Neural progenitor cell (in vitro differentiated cells): ENCODE data around the gene PRDM10. TPM values are rescaled to one million over a fixed set of nuclear protein-coding genes. Genes with fewer than 3 reads are reported as not detected.
"Not testable (repeated sequence)": the region's sequence is repeated elsewhere in the genome, so short reads cannot be mapped to it uniquely, and the experiment has no call there.

Experiments used
- DNase-seq: peaks from one replicate; pipeline ENCODE4 v3.0.0-alpha.2; 2016; ENCODE audit warnings: low spot score
- H2AFZ ChIP-seq: fragments of 200-600 bp; sonication (generic); replicated peaks from 2 replicates; pipeline ENCODE4 v1.6.1; 2016; ENCODE audit warnings: antibody characterized with exemption
- H3F3A ChIP-seq: fragments of 200-600 bp; sonication (generic); 2 replicates; pipeline ENCODE4 v1.6.1; 2016; ENCODE audit warnings: antibody characterized with exemption, low read depth
- H3K27ac ChIP-seq: fragments of 200-600 bp; sonication (generic); 2 replicates; pipeline ENCODE4 v1.5.1; 2016; ENCODE audit warnings: mild to moderate bottlenecking
- H3K27me3 ChIP-seq: fragments of 200-600 bp; sonication (generic); 2 replicates; pipeline ENCODE4 v1.6.1; 2016; ENCODE audit warnings: mild to moderate bottlenecking, moderate library complexity
- H3K36me3 ChIP-seq: fragments of 200-600 bp; sonication (generic); 2 replicates; pipeline ENCODE4 v1.5.1; 2016
- H3K4me1 ChIP-seq: fragments of 200-600 bp; sonication (generic); 2 replicates; pipeline ENCODE4 v1.6.1; 2016; ENCODE audit warnings: mixed run types
- H3K4me2 ChIP-seq: fragments of 200-600 bp; sonication (generic); 2 replicates; pipeline ENCODE4 v1.6.1; 2016
- H3K4me3 ChIP-seq: fragments of 200-600 bp; sonication (generic); 2 replicates; pipeline ENCODE4 v1.5.1; 2016
- H3K79me2 ChIP-seq: fragments of 200-600 bp; sonication (generic); 2 replicates; pipeline ENCODE4 v1.6.1; 2016; ENCODE audit warnings: low read depth
- H3K9ac ChIP-seq: fragments of 200-600 bp; sonication (generic); 2 replicates; pipeline ENCODE4 v1.6.1; 2016
- H3K9me3 ChIP-seq: fragments of 200-600 bp; sonication (generic); 2 replicates; pipeline ENCODE4 v1.5.1; 2016; ENCODE audit warnings: low read depth
- H4K20me1 ChIP-seq: fragments of 200-600 bp; sonication (generic); 2 replicates; pipeline ENCODE4 v1.6.1; 2016; ENCODE audit warnings: low read depth
- H3K27ac Mint-ChIP-seq: 3 replicates; pipeline ENCODE4 v1.8.0; 2021; ENCODE audit warnings: mixed read lengths
- H3K27me3 Mint-ChIP-seq: 2 replicates; pipeline ENCODE4 v1.8.0; 2022; ENCODE audit warnings: low read depth, mild to moderate bottlenecking, inconsistent platforms, moderate library complexity, mixed read lengths; ENCODE audit not compliant: insufficient read depth
- H3K36me3 Mint-ChIP-seq: 3 replicates; pipeline ENCODE4 v1.8.0; 2021; ENCODE audit warnings: mixed read lengths
- H3K4me1 Mint-ChIP-seq: 3 replicates; pipeline ENCODE4 v1.8.0; 2021; ENCODE audit warnings: mixed read lengths
- H3K4me3 Mint-ChIP-seq: 3 replicates; pipeline ENCODE4 v1.8.0; 2021; ENCODE audit warnings: mild to moderate bottlenecking, moderate library complexity, mixed read lengths
- H3K9me3 Mint-ChIP-seq: 3 replicates; pipeline ENCODE4 v1.8.0; 2020; ENCODE audit warnings: mixed read lengths
- EZH2 ChIP-seq: fragments of 200-600 bp; sonication (generic); IDR thresholded peaks from 2 replicates; pipeline ENCODE4 v1.6.1; 2017; ENCODE audit warnings: antibody characterized with exemption, mild to moderate bottlenecking, moderate library complexity
- EZH2phosphoT487 ChIP-seq: fragments of 200-600 bp; sonication (generic); IDR thresholded peaks from 2 replicates; pipeline ENCODE4 v1.6.1; 2017; ENCODE audit warnings: antibody characterized with exemption
- total RNA-seq: library from RNA; depleted of rRNA; stranded (reverse); fragments of >200 nt; gene quantifications from 2 replicates; pipeline ENCODE4 v1.2.3, GENCODE V29; 2015; ENCODE audit warnings: low replicate concordance
- TF ChIP-seq, protein P1 (sequence below): fragments of 200-600 bp; sonication (generic); IDR thresholded peaks from 2 replicates; pipeline ENCODE4 v1.5.1; 2017; ENCODE audit warnings: antibody characterized with exemption, mild to moderate bottlenecking

Gene PRDM10
- total RNA-seq, 1 donor from 2014 or later, result 16.3 TPM

DNA sequence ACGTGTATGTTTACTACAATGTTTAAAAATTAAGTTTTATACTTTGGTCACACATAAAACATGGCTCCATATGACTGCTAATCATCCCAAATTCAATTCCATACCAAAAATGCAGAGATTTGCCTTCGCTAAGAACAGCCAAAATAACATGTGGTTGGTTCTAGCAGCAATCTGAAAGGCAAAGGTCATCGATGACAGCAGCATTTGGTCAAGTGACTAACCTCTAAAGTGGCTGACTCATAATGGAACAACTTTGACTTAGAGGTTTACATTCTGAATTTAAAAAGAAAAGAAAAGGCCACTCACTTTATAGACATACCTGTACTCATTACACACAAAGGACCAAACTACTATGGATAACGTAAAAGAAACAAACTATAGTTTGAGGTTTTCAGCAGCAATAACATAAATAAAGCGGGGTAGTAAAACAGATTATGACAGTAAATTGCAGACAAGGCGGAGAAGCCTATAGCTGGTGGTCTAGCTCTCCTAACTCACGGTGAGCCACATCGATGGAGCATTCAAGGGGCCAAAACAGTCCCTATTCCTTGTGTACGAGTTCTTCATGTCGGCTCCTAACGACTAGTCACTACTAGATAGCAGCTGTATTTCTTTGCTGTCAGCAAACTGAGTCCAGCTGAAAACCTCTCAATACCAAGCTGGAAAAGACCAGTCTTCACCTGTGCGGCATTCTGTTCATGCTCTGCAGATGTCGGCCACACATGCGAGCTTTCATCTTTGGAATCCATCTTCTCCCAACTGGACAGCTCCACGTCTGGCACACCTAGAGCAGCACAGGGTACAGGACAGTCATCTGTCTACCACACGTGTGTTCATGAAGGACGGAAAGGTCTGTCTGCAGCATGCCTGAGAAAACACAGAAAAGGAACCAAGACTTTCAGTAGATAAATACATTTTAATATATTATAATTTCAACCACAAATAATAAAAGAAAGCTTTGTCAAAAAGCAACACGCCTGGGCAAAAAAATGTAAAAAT is 42.1 kb downstream of the PRDM10 start:
- Histone ChIP-seq H3K9ac (no peak overlapping the region), H3K36me3 (no peaks in the 10 kb centered on the region), H3K4me2 (no peak overlapping the region), H3K9me3 (no peaks in the 10 kb centered on the region), H3K27me3 (no peaks in the 10 kb centered on the region), H3K27ac (no peak overlapping the region), H3K4me1 (no peaks in the 10 kb centered on the region), H4K20me1 (peaks cover 5% of the 10 kb centered on the region), H3F3A (no peaks in the 10 kb centered on the region), H3K4me3 (no peak overlapping the region), H3K79me2 (no peaks in the 10 kb centered on the region), H2AFZ (no peak overlapping the region)
- Mint-ChIP-seq H3K27me3 (peaks cover 2% of the 10 kb centered on the region), H3K36me3 (peaks cover 5% of the 10 kb centered on the region), H3K27ac (no peak overlapping the region), H3K4me3 (no peak overlapping the region), H3K9me3 (no peaks in the 10 kb centered on the region), H3K4me1 (no peaks in the 10 kb centered on the region)
- DNase-seq, result no peak
- TF ChIP-seq EZH2 (no peak), EZH2phosphoT487 (no peak)
- TF ChIP-seq, protein P1, sequence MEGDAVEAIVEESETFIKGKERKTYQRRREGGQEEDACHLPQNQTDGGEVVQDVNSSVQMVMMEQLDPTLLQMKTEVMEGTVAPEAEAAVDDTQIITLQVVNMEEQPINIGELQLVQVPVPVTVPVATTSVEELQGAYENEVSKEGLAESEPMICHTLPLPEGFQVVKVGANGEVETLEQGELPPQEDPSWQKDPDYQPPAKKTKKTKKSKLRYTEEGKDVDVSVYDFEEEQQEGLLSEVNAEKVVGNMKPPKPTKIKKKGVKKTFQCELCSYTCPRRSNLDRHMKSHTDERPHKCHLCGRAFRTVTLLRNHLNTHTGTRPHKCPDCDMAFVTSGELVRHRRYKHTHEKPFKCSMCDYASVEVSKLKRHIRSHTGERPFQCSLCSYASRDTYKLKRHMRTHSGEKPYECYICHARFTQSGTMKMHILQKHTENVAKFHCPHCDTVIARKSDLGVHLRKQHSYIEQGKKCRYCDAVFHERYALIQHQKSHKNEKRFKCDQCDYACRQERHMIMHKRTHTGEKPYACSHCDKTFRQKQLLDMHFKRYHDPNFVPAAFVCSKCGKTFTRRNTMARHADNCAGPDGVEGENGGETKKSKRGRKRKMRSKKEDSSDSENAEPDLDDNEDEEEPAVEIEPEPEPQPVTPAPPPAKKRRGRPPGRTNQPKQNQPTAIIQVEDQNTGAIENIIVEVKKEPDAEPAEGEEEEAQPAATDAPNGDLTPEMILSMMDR, result no peak

DNA sequence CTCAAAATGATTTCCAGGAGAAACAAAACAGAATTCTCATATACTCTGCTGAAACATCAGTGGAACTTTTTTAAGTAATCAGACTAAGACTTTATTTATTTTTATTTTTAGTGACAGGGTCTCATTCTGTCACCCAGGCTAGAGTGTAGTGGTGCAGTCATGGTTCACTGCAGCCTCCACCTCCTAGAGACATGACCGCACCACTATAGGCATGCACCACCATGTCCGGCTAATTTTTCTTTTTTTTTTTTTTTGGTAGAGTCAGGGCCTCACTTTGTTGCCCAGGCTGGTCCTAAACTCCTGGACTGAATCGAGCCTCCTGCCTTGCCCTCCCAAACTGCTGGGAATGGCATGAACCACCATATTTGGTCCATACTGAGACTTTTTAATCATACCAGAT is 42.9 kb downstream of the PRDM10 start:
- Histone ChIP-seq H3F3A (no peaks in the 10 kb centered on the region), H3K9me3 (no peaks in the 10 kb centered on the region), H4K20me1 (peaks cover 5% of the 10 kb centered on the region), H3K27ac (no peak overlapping the region), H3K4me1 (no peaks in the 10 kb centered on the region), H3K9ac (no peak overlapping the region), H2AFZ (no peak overlapping the region), H3K4me3 (no peak overlapping the region), H3K27me3 (no peaks in the 10 kb centered on the region), H3K4me2 (no peak overlapping the region), H3K36me3 (peaks cover 2% of the 10 kb centered on the region), H3K79me2 (no peaks in the 10 kb centered on the region)
- no peak overlapping the region for H3K27ac Mint-ChIP-seq
- H3K36me3 Mint-ChIP-seq, result peaks cover 7% of the 10 kb centered on the region
- no peaks in the 10 kb centered on the region for H3K9me3 Mint-ChIP-seq
- peaks cover 2% of the 10 kb centered on the region for H3K27me3 Mint-ChIP-seq
- TF ChIP-seq, protein P1, result no peak
- no peak for TF ChIP-seq EZH2phosphoT487
- no peak for TF ChIP-seq EZH2
- H3K4me3 Mint-ChIP-seq, result no peak overlapping the region
- DNase-seq, result no peak
- H3K4me1 Mint-ChIP-seq, result no peaks in the 10 kb centered on the region

DNA sequence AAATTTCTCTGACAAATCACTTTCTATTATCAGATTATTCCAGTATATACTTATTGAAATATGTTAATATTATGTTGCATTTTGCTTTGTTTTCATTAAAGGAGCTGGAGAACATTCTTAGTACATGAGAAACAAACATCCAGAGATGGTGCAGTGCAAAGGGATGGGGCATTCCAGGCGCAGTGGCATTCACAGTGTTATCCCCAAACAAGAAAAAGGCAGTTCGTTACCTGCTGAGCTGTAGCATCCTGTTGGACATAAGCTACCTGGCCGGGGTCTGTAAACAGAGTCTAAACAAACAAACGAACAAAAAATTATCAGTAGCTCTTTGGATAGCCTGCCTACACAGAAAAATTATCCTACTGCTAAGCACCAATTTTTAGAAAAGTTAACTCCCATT is 47.4 kb downstream of the PRDM10 start:
- Histone ChIP-seq H4K20me1 (no peaks in the 10 kb centered on the region), H3K79me2 (no peaks in the 10 kb centered on the region), H3K9ac (no peak overlapping the region), H3K4me3 (no peak overlapping the region), H3K4me1 (no peaks in the 10 kb centered on the region), H3F3A (no peaks in the 10 kb centered on the region), H3K27me3 (no peaks in the 10 kb centered on the region), H3K36me3 (peaks cover 7% of the 10 kb centered on the region), H3K9me3 (no peaks in the 10 kb centered on the region), H2AFZ (no peak overlapping the region), H3K4me2 (no peak overlapping the region), H3K27ac (no peak overlapping the region)
- H3K36me3 Mint-ChIP-seq, result peaks cover 6% of the 10 kb centered on the region
- TF ChIP-seq, protein P1, result no peak
- no peak for TF ChIP-seq EZH2
- no peak for TF ChIP-seq EZH2phosphoT487
- H3K4me3 Mint-ChIP-seq, result no peak overlapping the region
- no peak for DNase-seq
- H3K27me3 Mint-ChIP-seq, result no peaks in the 10 kb centered on the region
- H3K4me1 Mint-ChIP-seq, result peaks cover 19% of the 10 kb centered on the region
- no peaks in the 10 kb centered on the region for H3K9me3 Mint-ChIP-seq
- H3K27ac Mint-ChIP-seq, result no peak overlapping the region

DNA sequence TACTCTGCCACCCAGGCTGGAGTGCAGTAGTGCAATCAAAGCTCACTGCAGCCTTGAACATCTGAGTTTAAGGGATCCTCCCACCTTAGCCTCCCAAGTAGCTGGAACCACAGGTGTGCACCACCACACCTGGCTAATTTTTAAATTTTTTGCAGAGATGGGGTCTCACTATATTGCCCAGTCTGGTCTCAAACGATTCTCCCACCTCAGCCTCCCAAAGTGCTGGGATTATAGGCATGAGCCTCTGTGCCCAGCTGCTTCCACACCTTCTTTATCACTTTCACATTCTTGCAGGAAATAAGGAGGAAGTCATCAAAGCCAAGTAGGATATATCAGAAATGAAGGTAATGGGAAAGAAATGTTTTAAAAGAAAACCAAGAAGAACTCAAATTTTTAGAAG is 47.9 kb downstream of the PRDM10 start:
- not testable (repeated sequence) for H3K9ac ChIP-seq, H3K36me3 ChIP-seq, H3K4me3 Mint-ChIP-seq, H3K4me2 ChIP-seq, DNase-seq, H3K9me3 ChIP-seq, H3F3A ChIP-seq, H3K27me3 ChIP-seq, H2AFZ ChIP-seq, H3K79me2 ChIP-seq, H3K4me1 ChIP-seq, H3K9me3 Mint-ChIP-seq, H3K27ac Mint-ChIP-seq, H3K36me3 Mint-ChIP-seq, H3K27ac ChIP-seq, H4K20me1 ChIP-seq, H3K27me3 Mint-ChIP-seq, H3K4me3 ChIP-seq
- H3K4me1 Mint-ChIP-seq, result peaks cover 21% of the 10 kb centered on the region
